ENCODE measurements around the gene UBIAD1. TPM values are rescaled to one million over a fixed set of nuclear protein-coding genes. Genes with fewer than 3 reads are reported as not detected.

UBIAD1 gene
- total and polyA plus RNA-seq, 2 donors (not counting 3 experiments of a cell fraction or from before 2014, with no cell fraction given), result 12.7 to 17.8 TPM

DNA sequence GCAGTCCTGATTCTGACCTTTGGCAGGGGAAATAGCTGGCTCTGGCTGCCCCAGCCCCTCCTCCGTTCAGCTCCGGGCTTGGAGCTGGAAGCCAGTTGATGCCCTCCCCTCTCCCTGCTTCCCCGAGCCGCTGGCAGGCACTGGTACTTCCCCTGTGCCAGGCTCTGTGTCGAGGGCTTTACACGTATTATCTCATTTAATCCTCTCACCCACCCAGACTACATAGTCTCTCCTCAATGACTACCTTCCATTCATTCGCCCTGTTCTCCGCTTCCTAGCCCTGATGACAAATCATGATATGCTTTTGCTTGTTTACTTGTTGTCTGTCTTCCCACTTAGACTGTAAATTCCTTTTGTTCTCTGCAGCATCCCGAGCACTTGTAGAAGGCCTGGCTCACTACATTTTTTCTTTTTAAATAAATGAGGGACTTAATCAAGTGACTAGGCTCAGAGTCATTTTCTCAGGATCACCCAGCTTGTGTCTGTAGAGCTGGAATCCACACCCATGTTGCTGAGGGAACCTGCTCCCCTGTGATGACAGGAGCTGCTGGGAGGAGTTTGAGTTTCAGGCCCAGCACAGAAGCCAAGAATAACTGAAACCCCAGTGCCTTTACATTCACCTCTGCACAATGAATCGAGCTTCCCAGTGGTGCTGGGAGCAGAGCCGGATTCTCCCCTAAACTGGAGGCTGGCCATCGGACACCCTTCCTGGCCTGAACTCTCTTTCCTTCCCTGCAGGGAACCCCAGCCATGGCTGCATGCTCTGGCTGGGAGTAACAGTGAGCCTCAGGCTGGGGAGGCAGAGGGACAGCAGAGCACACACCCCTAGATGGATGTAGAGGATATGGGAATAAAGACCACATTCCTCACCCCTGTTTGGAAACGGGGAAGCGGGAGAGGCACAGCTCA is 58.3 kb downstream of the UBIAD1 start:
- ChIA-PET POLR2A (no interaction called here), CTCF (interaction anchor here (0.6 to 1.0 kb wide), 4 partner anchors 9 to 313 kb away, joined by 3 to 4 read pairs (median 4); no protein-coding TSS in a partner anchor)
- Histone ChIP-seq H4K20me1 (replicated peaks; ENCODE audit: control insufficient read depth, extremely low read depth, insufficient read depth, low read length) (peaks cover 3% of the 10 kb centered on the region), H3K27ac (ENCODE audit: insufficient read depth, low read depth, low read length) (no peak overlapping the region), H3K27me3 (ENCODE audit: control insufficient read depth in 2 of 2, insufficient read depth in 2 of 2, low read length in 2 of 2) (no peaks in the 10 kb centered on the region), H3K79me2 (ENCODE audit: control insufficient read depth, insufficient read depth, low read length) (no peaks in the 10 kb centered on the region), H3K9ac (replicated peaks; ENCODE audit: extremely low read depth, insufficient read depth, low read length) (no peak overlapping the region), H3K4me2 (ENCODE audit: insufficient read depth, low read length) (no peak overlapping the region), H3K4me3 (replicated peaks in 1 of 3; ENCODE audit: insufficient read depth in 1 of 3, low read depth in 1 of 3, low read length in 3 of 3) (no peak overlapping the region), H3K4me1 (ENCODE audit: control insufficient read depth, extremely low read depth, insufficient read depth, low read length) (no peaks in the 10 kb centered on the region), H3K36me3 (ENCODE audit: control insufficient read depth in 2 of 2, extremely low read depth in 1 of 2, insufficient read depth in 2 of 2, low read length in 2 of 2) (no peaks in the 10 kb centered on the region), H3K9me3 (replicated peaks; ENCODE audit: control insufficient read depth, insufficient read depth, low read length) (no peaks in the 10 kb centered on the region), H3K9me1 (replicated peaks; ENCODE audit: control insufficient read depth, extremely low read depth, insufficient read depth, low read length) (no peaks in the 10 kb centered on the region), H2AFZ (ENCODE audit: low read depth, low read length) (no peak overlapping the region)
- intact Hi-C loops (cut with micrococcal nuclease), result no loop called here
- no TSS peak for BruUV-seq (replicated peaks)
- dilution Hi-C loops (cut with MboI; ENCODE audit: extremely low pct_ligation_motif_present, low sequenced_read_pairs), result no loop called here
- no peak for TF ChIP-seq POLR2AphosphoS5 (IDR thresholded peaks at IDR 0.05; ENCODE audit: insufficient read depth, low read depth, low read length)
- TF ChIP-seq JUN (IDR thresholded peaks at IDR 0.05; ENCODE audit: borderline replicate concordance, insufficient read depth, insufficient read length, low read depth), result no peak
- TF ChIP-seq GATA2 (IDR thresholded peaks at IDR 0.05; ENCODE audit: insufficient read depth, insufficient read length, low read depth, low read length), result no peak
- no peak for TF ChIP-seq MYC (IDR thresholded peaks at IDR 0.05; ENCODE audit: low read depth, low read length)
- no peak for TF ChIP-seq FOS (IDR thresholded peaks at IDR 0.05; ENCODE audit: borderline replicate concordance, insufficient read depth, low read length)
- TF ChIP-seq POLR2A (IDR thresholded peaks at IDR 0.05; ENCODE audit: low read depth, low read length), result no peak
- TF ChIP-seq, protein P1, sequence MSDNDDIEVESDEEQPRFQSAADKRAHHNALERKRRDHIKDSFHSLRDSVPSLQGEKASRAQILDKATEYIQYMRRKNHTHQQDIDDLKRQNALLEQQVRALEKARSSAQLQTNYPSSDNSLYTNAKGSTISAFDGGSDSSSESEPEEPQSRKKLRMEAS (IDR thresholded peaks at IDR 0.05; ENCODE audit: insufficient read depth, insufficient read length), result no peak
- no peak for TF ChIP-seq EZH2 (IDR thresholded peaks at IDR 0.05; ENCODE audit: borderline replicate concordance, low read depth, low read length, severe bottlenecking)
- TF ChIP-seq, protein P2, sequence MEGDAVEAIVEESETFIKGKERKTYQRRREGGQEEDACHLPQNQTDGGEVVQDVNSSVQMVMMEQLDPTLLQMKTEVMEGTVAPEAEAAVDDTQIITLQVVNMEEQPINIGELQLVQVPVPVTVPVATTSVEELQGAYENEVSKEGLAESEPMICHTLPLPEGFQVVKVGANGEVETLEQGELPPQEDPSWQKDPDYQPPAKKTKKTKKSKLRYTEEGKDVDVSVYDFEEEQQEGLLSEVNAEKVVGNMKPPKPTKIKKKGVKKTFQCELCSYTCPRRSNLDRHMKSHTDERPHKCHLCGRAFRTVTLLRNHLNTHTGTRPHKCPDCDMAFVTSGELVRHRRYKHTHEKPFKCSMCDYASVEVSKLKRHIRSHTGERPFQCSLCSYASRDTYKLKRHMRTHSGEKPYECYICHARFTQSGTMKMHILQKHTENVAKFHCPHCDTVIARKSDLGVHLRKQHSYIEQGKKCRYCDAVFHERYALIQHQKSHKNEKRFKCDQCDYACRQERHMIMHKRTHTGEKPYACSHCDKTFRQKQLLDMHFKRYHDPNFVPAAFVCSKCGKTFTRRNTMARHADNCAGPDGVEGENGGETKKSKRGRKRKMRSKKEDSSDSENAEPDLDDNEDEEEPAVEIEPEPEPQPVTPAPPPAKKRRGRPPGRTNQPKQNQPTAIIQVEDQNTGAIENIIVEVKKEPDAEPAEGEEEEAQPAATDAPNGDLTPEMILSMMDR (IDR thresholded peaks at IDR 0.05; ENCODE audit: extremely low read depth in 1 of 2, insufficient read depth in 1 of 2, low read depth in 1 of 2, low read length in 2 of 2), result no peak
- FAIRE-seq (no peak), DNase-seq (ENCODE audit: low read depth, low spot score) (no peak)
